Activated CD4-positive, CD25-positive, alpha-beta regulatory T cell treated with anti-CD3 and anti-CD28 coated beads, Interleukin-2, amount 50 U/mL, for 24 hours (primary cell): ENCODE data around the gene FLT1.

Experiments
- ATAC-seq, 2 donors: fragments of 150-1000 bp; cut with Tn5 transposase; one replicate each; pipeline ENCODE4 v1.10.0; 2021; ENCODE audit warnings: mild to moderate bottlenecking in 1 of 2, moderate library complexity in 1 of 2

The FLT1 gene

GRCh38 chr13:28338006-28338574, 156.8 kb downstream of the FLT1 start:
- ATAC-seq: no peak

GRCh38 chr13:28337166-28338005, 157.5 kb downstream of the FLT1 start:
- ATAC-seq: no peak

- no peak for ATAC-seq
Measured at GRCh38 chr13:28336193-28336657, 158.7 kb downstream of the FLT1 start.

GRCh38 chr13:28333204-28333881, 161.6 kb downstream of the FLT1 start:
- ATAC-seq: no peak

- ATAC-seq: peak in 1 of 2 donors; percentile 10
Measured at GRCh38 chr13:28329395-28330158, 165.4 kb downstream of the FLT1 start.

GRCh38 chr13:28328271-28328607, 166.7 kb downstream of the FLT1 start:
- no peak for ATAC-seq

GRCh38 chr13:28327373-28328270, 167.3 kb downstream of the FLT1 start:
- ATAC-seq: no peak

GRCh38 chr13:28326056-28326455, 168.9 kb downstream of the FLT1 start:
- no peak for ATAC-seq

GRCh38 chr13:28325022-28325421, 169.9 kb downstream of the FLT1 start:
- no peak for ATAC-seq

- peak; percentile 41 to 63 for ATAC-seq
Measured at GRCh38 chr13:28324181-28324789, 170.6 kb downstream of the FLT1 start.

- ATAC-seq: no peak
Measured at GRCh38 chr13:28322256-28322905, 172.5 kb downstream of the FLT1 start.

GRCh38 chr13:28321756-28322155, 173.2 kb downstream of the FLT1 start:
- ATAC-seq: no peak

GRCh38 chr13:28320884-28321574, 173.9 kb downstream of the FLT1 start:
- no peak for ATAC-seq

GRCh38 chr13:28320209-28320608, 174.7 kb downstream of the FLT1 start:
- no peak for ATAC-seq

GRCh38 chr13:28319528-28319927, 175.4 kb downstream of the FLT1 start:
- no peak for ATAC-seq

GRCh38 chr13:28318496-28318895, 176.4 kb downstream of the FLT1 start:
- no peak for ATAC-seq

GRCh38 chr13:28316836-28317235, 178.1 kb downstream of the FLT1 start:
- ATAC-seq: no peak

- ATAC-seq: no peak
Measured at GRCh38 chr13:28316129-28316528, 178.8 kb downstream of the FLT1 start.

GRCh38 chr13:28314879-28315278, 180.0 kb downstream of the FLT1 start:
- no peak for ATAC-seq

GRCh38 chr13:28313579-28313978, 181.3 kb downstream of the FLT1 start:
- no peak for ATAC-seq
